ENCODE results near the gene DAPK1.

DNA sequence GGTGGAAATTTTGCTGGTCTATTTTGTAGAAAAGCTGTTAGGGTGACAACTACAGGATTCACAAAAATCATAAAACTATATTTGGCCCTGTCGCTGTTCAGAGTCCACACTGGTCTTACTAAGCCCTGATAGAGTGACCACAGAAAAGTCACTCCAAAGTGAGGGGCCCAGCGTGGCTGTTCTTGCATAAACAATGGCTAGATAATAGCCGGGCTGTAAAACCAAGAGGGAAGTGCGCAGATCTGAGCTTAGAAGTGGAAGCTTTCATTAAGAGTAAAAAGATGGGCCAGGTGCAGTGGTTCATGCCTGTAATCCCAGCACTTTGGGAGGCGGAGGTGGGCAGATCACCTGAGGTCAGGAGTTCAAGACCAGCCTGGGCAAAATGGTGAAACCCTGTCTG lies 212.8 kb downstream of the DAPK1 start:
- TF ChIP-seq, protein P1, sequence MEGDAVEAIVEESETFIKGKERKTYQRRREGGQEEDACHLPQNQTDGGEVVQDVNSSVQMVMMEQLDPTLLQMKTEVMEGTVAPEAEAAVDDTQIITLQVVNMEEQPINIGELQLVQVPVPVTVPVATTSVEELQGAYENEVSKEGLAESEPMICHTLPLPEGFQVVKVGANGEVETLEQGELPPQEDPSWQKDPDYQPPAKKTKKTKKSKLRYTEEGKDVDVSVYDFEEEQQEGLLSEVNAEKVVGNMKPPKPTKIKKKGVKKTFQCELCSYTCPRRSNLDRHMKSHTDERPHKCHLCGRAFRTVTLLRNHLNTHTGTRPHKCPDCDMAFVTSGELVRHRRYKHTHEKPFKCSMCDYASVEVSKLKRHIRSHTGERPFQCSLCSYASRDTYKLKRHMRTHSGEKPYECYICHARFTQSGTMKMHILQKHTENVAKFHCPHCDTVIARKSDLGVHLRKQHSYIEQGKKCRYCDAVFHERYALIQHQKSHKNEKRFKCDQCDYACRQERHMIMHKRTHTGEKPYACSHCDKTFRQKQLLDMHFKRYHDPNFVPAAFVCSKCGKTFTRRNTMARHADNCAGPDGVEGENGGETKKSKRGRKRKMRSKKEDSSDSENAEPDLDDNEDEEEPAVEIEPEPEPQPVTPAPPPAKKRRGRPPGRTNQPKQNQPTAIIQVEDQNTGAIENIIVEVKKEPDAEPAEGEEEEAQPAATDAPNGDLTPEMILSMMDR (IDR thresholded peaks at IDR 0.05; ENCODE audit: poor library complexity): no peak
- no peak for TF ChIP-seq EZH2 (IDR thresholded peaks at IDR 0.05; ENCODE audit: borderline replicate concordance)
